ENCODE data around the gene NR1H4.
"Not testable (repeated sequence)": the region's sequence is repeated elsewhere in the genome, so short reads cannot be mapped to it uniquely, and the experiment has no call there.

Gene NR1H4

GRCh38 chr12:100567945-100568344 lies 94.3 kb downstream of the NR1H4 start:
- DNase-seq (ENCODE audit: low read depth in 2 of 2), result no peak

- DNase-seq (ENCODE audit: low read depth in 2 of 2), result no peak
These were observed 98.5 kb downstream of the NR1H4 start for GRCh38 chr12:100572184-100572583.

DNA sequence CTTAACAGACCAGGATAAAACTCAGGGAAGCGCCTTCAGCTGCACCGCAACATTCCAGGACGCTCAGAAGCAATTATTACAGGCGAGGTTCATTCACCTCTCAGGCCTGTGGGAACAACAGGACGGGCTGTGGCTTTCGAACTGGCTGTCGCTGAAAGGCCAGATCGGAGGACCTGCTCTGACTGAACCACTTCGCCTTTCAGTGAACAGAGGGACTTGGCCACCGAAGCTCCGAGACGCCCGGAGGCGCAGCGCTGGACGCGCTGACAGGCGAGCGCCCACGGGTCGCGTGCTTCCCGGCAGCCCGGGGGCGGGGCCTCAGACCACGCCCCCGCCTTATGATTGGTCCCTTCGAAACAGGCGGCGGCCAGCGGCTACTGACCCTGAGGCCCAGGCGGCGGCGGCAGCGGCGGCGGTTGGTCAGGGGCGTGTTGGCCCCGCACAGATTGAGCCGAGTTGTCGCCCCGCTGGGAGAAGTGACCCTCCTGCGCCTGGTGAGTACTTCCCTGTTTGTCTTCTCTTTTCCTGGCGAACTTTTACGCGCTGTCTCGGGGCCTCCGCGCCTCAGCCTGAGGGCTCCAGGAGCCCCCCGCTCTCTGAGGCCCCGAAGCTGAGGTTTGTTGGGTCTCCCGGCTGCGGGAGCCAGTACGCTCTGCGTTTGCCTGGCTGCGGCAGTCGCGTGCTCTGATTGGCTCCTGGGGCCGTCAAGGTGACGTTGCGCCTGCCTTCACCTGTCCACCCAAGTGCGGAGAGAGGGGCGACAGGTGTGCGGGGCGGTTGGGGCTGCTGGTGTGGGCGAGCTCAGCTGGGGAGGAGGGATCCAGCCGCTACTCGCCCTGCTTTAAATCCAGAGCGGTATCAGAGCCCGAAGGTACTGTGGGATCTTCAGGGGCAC lies 99.9 kb downstream of the NR1H4 start, which contains the start of gene GAS2L3:
GAS2L3 (plus strand) TSS at position 393 of the 895 bp plus-strand sequence. CDS start 21,221 bp downstream, outside the sequence.
- peak; percentile 44 to 48 for DNase-seq (ENCODE audit: low read depth in 2 of 2)

DNA sequence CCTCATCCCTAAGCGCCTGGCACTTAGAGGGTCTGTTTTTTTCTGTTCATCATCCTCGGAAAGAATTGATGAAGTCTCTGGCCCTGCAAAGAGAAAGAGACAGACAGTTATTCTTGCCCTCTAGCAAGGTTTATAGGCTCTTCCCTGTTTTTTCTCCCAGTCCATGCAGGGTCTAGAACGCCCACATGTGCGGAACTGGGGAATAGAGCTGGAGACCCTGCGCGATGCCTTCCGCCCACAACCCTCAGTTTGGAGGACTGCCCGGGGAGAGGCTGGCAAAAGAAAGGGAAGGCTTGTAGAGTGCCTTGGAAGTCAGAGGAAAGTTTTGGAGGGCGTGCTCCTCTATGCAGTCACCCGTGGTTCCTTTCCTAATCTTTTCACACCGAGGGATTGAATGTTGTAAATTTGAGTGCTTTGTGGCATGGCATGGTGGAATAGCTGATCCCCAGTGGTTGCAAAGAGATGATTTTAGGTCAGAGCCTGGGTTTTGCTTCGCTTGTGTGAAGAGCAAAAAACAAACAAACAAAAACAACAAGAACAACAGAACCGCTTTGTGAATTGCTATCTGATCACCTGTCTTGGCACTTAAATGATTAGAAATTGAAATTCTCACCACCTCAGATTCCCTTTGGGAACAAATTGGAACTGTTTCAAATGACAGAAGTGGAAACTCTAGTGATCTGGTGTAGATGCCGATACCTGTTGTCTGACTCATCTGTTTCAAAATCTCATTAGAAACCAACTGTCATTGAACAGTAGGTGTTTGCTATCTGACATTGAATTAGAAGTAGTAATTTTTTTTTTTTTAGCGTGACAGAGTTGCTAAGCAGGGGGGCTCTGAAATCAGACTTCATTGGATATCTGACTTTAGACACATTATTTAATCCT lies 100.8 kb downstream of the NR1H4 start:
- no peak for DNase-seq (ENCODE audit: low read depth in 2 of 2)

GRCh38 chr12:100576331-100577036 lies 102.8 kb downstream of the NR1H4 start:
- DNase-seq (ENCODE audit: low read depth in 2 of 2), result no peak

DNA sequence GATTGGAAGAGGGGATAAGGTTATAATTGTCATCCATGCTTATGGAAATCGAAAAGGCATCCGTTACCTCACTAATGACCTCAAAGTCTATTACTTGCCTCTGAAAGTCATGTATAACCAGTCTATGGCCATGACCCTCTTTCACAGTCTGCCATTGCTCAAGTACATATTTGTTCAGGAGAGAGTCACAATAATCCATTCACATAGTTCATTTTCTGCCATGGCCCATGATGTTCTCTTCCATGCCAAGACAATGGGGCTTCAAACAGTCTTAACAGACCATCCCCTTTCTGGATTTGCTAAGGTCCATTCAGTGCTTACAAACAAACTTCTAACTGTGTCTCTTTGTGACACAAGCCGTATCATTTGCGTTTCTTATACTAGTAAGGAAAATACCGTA lies 105.3 kb downstream of the NR1H4 start:
- DNase-seq (ENCODE audit: low read depth in 2 of 2), result no peak

- DNase-seq (ENCODE audit: low read depth in 2 of 2), result no peak
These were observed 106.2 kb downstream of the NR1H4 start for GRCh38 chr12:100579844-100580243.

DNA sequence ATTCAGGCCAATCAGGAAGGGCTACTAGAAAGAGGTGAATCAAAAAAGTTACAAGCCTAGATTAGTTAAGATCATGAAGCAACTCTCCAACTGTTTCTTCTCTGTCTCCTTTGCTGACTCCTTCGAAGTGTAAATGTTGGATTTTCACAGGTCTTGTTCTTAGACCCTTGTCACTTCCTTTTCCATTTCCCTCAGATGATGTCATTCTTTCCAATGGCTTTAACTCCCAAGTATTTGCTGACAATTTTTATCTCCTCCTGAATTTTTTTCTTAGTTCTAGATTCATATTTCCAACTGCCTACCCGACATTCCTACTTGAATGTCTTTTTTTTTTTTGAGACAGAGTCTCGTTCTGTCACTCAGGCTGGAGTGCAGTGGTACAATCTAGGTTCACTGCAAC lies 110.6 kb downstream of the NR1H4 start:
- DNase-seq (ENCODE audit: low read depth in 2 of 2), result no peak

- no peak for DNase-seq (ENCODE audit: low read depth in 2 of 2)
These were observed 118.3 kb downstream of the NR1H4 start for GRCh38 chr12:100591979-100592378.

GRCh38 chr12:100593490-100593889 lies 119.8 kb downstream of the NR1H4 start:
- no peak for DNase-seq (ENCODE audit: low read depth in 2 of 2)

- no peak for DNase-seq (ENCODE audit: low read depth in 2 of 2)
These were observed 128.0 kb downstream of the NR1H4 start for GRCh38 chr12:100601626-100602025.

GRCh38 chr12:100602997-100603396 lies 129.3 kb downstream of the NR1H4 start:
- not testable (repeated sequence) for DNase-seq (ENCODE audit: low read depth in 2 of 2)

GRCh38 chr12:100608776-100609175 lies 135.1 kb downstream of the NR1H4 start:
- DNase-seq (ENCODE audit: low read depth in 2 of 2), result no peak

DNA sequence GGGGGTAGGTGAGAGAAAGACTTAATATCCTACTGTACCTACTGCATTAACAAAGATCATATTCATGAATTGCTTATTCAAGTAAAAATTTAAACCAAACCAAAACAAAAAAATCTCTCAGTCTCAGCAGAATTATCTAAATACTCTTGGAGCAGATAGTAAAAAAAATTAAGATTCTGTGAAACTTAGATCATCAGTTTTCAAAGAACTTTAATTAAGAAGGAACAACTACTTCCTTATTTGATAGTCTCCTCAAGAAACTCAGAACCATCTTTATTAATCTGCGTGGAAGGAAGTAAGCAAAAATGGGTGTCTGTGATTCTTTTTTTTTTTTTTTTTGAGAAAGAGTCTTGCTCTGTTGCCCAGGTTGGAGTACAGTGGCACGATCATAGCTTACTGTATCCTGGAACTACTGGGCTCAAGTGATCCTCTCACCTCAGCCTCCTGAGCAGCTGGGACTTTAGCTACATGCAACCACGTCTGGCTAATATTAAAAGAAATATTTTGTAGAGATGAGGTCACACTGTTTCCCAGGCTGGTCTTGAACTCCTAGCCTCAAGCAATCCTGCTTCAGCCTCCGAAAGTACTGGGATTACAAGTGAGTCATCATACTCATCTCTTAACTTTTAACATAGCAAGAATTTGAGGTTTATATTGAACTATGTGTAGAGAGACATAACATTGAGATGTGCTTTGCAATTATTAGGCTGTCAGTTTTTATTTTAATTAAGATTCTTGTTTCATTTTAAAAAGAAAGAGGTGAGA lies 137.2 kb downstream of the NR1H4 start:
- DNase-seq (ENCODE audit: low read depth in 2 of 2), result no peak

GRCh38 chr12:100612606-100613005 lies 138.9 kb downstream of the NR1H4 start:
- no peak for DNase-seq (ENCODE audit: low read depth in 2 of 2)
